Stimulated activated CD4-positive, alpha-beta T cell treated with anti-CD3 and anti-CD28 coated beads, Interleukin-15, amount 100 ng/mL, for 48 hours (primary cell): Measurements from ENCODE around the gene CEP162.
"Not testable (repeated sequence)": the region's sequence is repeated elsewhere in the genome, so short reads cannot be mapped to it uniquely, and the experiment has no call there.

Experiments used
- DNase-seq, 2 donors: peaks; one replicate each; pipeline ENCODE4 v3.0.0-alpha.2; 2020; ENCODE audit warnings: low read depth in 2 of 2

Gene CEP162

GRCh38 chr6:84089081-84089480 lies 138.4 kb downstream of the CEP162 start:
- DNase-seq, result no peak

DNA sequence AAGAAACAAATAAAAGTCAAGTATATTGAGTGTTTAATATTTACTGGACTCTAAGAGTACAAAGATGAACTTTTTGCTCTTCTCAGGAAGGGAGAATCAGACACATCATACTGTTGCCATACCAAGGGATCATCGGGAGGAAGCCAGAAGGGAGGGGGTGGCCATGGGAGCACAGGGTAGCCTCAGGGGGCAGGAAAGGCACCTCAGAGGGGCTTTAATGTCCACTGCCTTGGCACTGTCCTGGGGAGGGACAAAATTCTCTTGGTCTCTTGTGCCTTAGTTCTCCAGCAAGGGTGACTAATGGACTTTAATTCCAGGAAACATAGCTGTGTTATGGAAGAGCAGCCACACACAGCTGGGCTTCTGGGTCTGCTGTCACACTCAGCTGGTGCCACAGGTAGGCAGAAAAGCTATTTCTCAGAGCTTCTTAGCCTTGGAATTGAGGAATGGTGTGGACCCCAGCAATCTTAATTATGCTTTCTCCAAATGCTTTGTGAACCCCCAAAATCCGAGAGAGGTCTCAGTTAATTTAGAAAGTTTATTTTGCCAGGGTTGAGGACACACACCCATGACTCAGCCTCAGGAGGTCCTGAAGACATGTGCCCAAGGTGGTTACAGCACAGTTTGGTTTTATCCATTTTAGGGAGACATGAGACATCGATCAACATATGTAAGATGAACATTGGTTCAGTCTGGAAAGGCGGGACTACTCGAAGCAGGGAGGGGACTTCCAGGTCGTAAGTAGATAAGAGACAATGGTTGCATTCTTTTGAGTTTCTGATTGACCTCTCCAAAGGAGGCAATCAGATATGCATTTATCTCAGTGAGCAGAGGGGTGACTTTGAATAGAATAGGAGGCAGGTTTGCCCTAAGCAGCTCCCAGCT lies 140.7 kb downstream of the CEP162 start:
- DNase-seq, result no peak

DNA sequence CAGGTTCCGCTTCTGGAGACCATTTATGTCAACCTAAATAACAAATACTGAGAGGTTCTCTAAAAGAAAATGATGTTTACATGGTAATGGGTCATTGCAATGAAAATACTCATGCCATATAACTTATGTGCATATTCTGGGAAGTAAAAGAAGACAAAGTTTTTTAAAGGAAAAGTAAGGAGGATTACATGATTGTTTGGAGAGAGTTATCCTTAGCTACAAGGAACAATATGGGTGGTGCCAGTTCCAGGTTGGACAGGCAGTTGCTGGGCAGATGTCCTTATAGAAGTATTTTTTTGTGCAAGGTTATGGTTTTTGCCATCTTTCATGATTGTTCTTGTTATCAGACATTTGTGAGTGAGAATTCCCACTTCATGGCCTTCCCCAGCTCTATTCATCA lies 141.4 kb downstream of the CEP162 start:
- no peak for DNase-seq

- DNase-seq, result not testable (repeated sequence)
These were observed 142.7 kb downstream of the CEP162 start for GRCh38 chr6:84084705-84085104.

GRCh38 chr6:84082689-84083265 lies 144.7 kb downstream of the CEP162 start:
- no peak for DNase-seq

DNA sequence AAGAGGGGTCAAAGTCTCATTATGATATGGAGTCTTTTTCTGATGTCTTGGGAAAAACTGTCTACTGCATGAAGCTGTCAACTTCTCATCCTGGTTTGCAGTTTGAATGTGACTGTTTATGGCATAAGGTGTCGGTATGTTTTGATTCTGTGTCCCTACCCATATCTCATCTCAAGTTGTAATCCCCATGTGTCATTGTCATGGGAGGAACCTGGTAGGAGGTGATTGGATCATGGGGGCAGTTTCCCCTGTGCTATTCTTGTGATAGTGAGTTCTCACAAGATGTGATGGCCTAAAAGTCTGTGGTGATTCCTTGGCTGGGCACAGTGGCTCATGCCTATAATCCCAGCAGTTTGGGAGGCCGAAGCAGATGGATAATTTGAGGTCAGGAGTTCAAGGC lies 146.2 kb downstream of the CEP162 start:
- DNase-seq, result no peak

DNA sequence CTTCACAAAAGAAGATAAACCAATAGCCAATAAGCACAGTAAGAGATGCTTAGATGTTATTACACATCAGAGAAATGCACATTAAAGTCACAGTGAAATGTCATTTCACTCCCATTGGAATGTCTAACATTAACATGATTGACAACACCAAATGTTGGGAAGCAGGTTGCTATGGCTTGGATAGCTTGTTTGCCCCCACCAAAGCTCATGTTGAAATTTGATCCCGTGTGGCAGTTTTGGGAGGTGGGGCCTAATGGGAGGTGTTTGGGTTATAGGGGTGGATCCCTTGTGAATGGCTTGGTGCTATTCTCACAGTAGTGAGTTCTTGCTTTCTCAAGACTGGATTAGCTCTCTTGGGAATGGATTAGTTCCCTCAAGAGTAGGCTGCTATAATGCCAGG lies 149.1 kb downstream of the CEP162 start:
- no peak for DNase-seq

DNA sequence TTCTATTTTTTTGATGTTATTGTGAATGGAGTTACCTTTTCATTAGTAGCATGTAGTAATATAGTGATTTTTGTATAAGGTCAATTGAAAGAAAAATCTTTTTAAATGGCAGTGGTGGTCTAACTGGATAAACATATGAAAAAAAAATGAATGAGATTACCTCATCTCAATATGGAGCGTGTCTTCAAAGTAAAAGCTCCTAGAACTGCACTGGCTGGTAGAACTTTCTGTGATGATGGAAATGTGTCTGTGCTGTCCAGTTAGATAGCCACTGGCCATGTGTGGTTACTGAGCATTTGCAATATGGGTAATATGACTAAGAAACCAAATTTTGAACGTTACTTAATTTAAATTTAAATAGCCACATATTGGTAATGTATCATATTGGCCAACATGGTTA lies 149.8 kb downstream of the CEP162 start:
- DNase-seq, result no peak

DNA sequence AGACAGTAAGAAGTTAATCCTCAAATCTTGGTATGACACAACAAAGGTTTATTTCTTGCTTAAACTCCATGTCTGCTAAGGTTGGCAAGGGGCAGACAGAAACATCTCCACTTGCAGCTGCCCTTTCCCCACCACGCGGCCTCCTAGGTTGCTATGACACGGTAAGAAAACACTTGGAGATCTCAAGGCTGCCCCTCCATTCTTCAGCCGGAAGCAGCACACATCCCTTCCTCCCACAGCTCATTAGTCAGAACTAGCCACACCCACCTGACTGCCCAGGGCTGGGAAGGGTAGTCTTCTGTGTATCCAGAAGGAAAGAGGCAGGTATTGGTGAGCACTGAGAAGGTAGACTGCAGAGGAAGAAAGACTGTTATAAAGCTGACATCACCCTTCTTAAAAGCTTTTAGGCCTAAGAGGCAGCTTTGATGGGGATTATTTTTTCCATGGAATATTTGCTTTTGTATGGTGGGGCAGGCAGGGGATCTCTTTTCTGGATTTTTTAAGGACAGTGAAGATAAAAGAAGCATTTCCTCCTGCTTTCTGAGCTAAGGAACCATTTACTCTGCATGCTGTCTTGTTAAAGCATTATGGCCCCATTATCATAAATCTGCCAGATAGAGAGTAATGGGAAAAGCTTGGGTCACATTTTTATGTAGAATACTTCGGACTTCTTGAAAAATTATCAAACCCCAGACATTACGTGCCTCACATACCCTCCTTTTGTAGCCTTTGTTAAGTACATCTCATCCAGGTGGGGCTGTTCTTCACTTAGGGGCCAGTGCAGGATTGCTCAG lies 152.3 kb downstream of the CEP162 start:
- DNase-seq, result no peak
